NT2/D1 (cell line): Measurements from ENCODE around the gene FAM98A.

Experiments used
- DNase-seq: peaks from one replicate; pipeline ENCODE4 v3.0.0-alpha.2; 2011; ENCODE audit warnings: low read depth, low spot score
- H3K27me3 ChIP-seq: 2 replicates; pipeline ENCODE4 v1.6.0; 2011; ENCODE audit warnings: mild to moderate bottlenecking; ENCODE audit not compliant: insufficient read length, insufficient read depth
- H3K36me3 ChIP-seq: 2 replicates; pipeline ENCODE4 v1.6.1; 2011; ENCODE audit warnings: mild to moderate bottlenecking, low read length, mixed read lengths; ENCODE audit not compliant: insufficient read depth, insufficient read length
- H3K4me1 ChIP-seq: 2 replicates; pipeline ENCODE4 v1.5.1; 2011; ENCODE audit not compliant: insufficient read depth, insufficient read length
- H3K4me3 ChIP-seq: 2 replicates; pipeline ENCODE4 v1.5.1; 2011; ENCODE audit warnings: low read depth; ENCODE audit not compliant: insufficient read length
- H3K9ac ChIP-seq: 2 replicates; pipeline ENCODE4 v1.6.0; 2011; ENCODE audit warnings: low read depth; ENCODE audit not compliant: insufficient read length
- H3K9me3 ChIP-seq: 2 replicates; pipeline ENCODE4 v1.5.1; 2011; ENCODE audit warnings: mild to moderate bottlenecking, low read length; ENCODE audit not compliant: insufficient read depth
- SUZ12 ChIP-seq: IDR thresholded peaks from 2 replicates; pipeline ENCODE4 v1.6.1; 2011; ENCODE audit not compliant: insufficient read length, insufficient read depth; ENCODE audit errors: extremely low read depth
- YY1 ChIP-seq: IDR thresholded peaks from 2 replicates; pipeline ENCODE4 v1.6.1; 2011; ENCODE audit not compliant: insufficient read length, insufficient read depth
- ZNF274 ChIP-seq: IDR thresholded peaks from 2 replicates; pipeline ENCODE4 v1.6.1; 2011; ENCODE audit warnings: mild to moderate bottlenecking, low read depth, low read length

FAM98A gene

DNA sequence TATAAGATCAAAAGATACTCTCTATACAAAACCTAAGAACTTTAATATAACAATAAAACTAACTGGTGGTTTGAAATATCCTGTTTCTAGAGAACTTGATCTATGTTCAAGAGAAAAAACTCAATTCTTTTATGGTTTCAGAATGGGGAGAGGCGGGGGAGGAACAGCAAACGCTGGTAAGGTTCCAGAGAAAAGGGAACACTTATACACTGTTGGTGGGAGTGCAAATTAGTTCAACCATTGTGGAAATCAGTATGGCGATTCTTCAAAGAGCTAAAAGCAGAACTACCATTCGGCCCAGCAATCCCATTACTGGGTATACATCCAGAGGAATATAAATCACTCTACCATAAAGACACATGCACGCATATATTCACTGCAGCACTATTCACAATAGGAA is 17.2 kb downstream of the FAM98A start:
- H3K4me3 ChIP-seq, result no peak overlapping the region

DNA sequence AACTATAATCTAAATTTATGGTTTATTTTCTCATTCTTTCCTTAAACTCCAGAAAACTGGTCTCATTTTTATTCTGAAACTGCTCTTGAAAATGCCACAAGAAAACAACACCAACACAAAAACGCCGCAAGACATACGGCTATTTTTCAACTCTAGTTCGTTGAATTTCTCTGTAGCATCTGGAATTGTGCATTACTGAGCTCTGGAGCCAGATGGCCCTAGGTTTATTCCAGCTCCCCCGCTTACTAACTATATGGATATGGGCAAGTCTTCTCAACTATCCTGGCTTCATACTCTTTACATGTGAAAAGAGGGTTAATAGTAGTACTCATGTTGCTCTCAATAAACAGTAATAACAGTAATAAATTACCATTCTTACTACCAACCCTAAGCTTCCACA is 19.9 kb downstream of the FAM98A start:
- no peaks in the 10 kb centered on the region for H3K9me3 ChIP-seq

More for the DNA sequence above, 17.2 kb downstream of the FAM98A start:
- no peaks in the 10 kb centered on the region for H3K27me3 ChIP-seq
- H3K4me1 ChIP-seq, result no peaks in the 10 kb centered on the region
- H3K9ac ChIP-seq, result no peak overlapping the region
- no peak for DNase-seq
- no peaks in the 10 kb centered on the region for H3K9me3 ChIP-seq
- TF ChIP-seq SUZ12 (no peak), YY1 (no peak)
- peaks cover 29% of the 10 kb centered on the region for H3K36me3 ChIP-seq

DNA sequence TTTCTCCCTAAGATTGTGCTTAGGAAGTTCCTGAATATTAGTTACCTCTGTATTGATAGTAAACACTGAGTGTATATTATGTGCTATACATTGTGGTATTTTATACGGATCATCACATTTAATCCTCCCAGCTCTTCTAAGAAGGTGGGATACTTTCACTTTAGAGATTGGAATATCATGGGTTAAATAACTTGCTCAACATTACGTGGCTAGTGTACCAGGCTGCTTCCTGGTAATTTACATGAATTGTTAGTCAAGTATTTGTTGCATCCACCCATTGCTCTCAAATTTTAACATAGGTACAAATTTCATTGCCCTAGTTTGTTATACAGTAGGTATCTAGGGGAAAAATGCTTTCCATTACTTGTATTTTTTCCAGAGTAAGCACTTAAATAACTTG is 21.4 kb downstream of the FAM98A start:
- H3K27me3 ChIP-seq, result no peaks in the 10 kb centered on the region
- no peak for DNase-seq
- H3K36me3 ChIP-seq, result peaks cover 3% of the 10 kb centered on the region
- TF ChIP-seq ZNF274 (no peak), YY1 (no peak), SUZ12 (no peak)
- H3K4me1 ChIP-seq, result no peaks in the 10 kb centered on the region
- no peak overlapping the region for H3K9ac ChIP-seq
- H3K4me3 ChIP-seq, result no peak overlapping the region
- H3K9me3 ChIP-seq, result no peaks in the 10 kb centered on the region

More for the DNA sequence above, 19.9 kb downstream of the FAM98A start:
- Histone ChIP-seq H3K4me3 (no peak overlapping the region), H3K27me3 (no peaks in the 10 kb centered on the region), H3K36me3 (peaks cover 4% of the 10 kb centered on the region), H3K4me1 (no peaks in the 10 kb centered on the region), H3K9ac (no peak overlapping the region)
- TF ChIP-seq ZNF274, result no peak
- TF ChIP-seq YY1, result no peak
- TF ChIP-seq SUZ12, result no peak
- DNase-seq, result no peak

DNA sequence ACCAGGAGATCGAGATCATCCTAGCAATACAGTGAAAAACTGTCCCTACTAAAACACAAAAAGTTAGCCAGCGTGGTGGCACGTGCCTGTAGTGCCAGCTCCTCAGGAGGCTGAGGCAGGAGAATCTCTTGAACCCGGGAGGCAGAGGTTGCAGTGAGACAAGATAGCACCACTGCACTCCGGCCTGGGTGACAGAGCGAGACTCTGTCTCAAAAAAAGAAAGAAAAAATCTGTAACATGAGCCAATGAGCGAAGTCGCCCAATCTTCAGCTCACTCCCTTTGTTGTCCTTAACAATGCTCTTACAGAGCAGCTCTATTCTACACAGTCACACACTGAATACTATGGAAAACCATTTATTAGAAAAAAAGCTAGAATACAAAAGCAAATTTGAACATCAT is 22.0 kb downstream of the FAM98A start:
- DNase-seq, result no peak
- no peaks in the 10 kb centered on the region for H3K4me1 ChIP-seq
- H3K9me3 ChIP-seq, result no peaks in the 10 kb centered on the region
- TF ChIP-seq YY1, result no peak
- TF ChIP-seq ZNF274, result no peak
- TF ChIP-seq SUZ12, result no peak
- H3K9ac ChIP-seq, result no peak overlapping the region
- no peaks in the 10 kb centered on the region for H3K27me3 ChIP-seq
- H3K4me3 ChIP-seq, result no peak overlapping the region
- peaks cover 3% of the 10 kb centered on the region for H3K36me3 ChIP-seq

GRCh38 chr2:33573657-33574056 is 25.4 kb downstream of the FAM98A start:
- Histone ChIP-seq H3K4me1 (no peaks in the 10 kb centered on the region), H3K27me3 (no peaks in the 10 kb centered on the region), H3K9me3 (no peaks in the 10 kb centered on the region), H3K36me3 (no peaks in the 10 kb centered on the region), H3K4me3 (no peak overlapping the region), H3K9ac (no peak overlapping the region)
- no peak for DNase-seq
- TF ChIP-seq SUZ12 (no peak), YY1 (no peak), ZNF274 (no peak)

DNA sequence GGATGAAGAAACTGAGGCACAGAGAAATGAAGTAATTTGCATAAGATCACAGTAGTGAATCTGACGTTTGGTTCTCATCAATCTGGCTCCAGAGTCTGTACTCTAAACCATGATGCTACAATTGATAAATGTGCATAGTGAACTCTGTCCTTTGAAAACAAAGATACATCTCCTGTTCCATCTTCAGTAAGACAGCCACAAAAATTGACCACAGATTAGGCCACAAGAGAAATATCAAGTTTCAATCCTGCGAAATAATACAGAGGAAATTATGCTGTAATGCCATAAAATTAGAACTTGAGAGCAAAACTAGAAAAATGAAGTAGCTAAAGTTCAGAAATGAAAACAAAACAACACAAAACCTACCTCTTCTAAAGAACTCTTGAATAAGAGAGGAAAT is 28.4 kb downstream of the FAM98A start:
- no peak for DNase-seq
- H3K4me1 ChIP-seq, result no peaks in the 10 kb centered on the region
- H3K9me3 ChIP-seq, result no peaks in the 10 kb centered on the region
- H3K4me3 ChIP-seq, result no peak overlapping the region
- no peaks in the 10 kb centered on the region for H3K36me3 ChIP-seq
- H3K9ac ChIP-seq, result no peak overlapping the region
- no peaks in the 10 kb centered on the region for H3K27me3 ChIP-seq
- TF ChIP-seq YY1 (no peak), ZNF274 (no peak), SUZ12 (no peak)

GRCh38 chr2:33561872-33562271 is 37.2 kb downstream of the FAM98A start:
- H3K27me3 ChIP-seq, result no peaks in the 10 kb centered on the region
- H3K4me1 ChIP-seq, result no peaks in the 10 kb centered on the region
- no peak for TF ChIP-seq SUZ12
- no peak for TF ChIP-seq YY1
- no peak for TF ChIP-seq ZNF274
- H3K9me3 ChIP-seq, result no peaks in the 10 kb centered on the region
- no peaks in the 10 kb centered on the region for H3K36me3 ChIP-seq
- DNase-seq, result no peak
- no peak overlapping the region for H3K4me3 ChIP-seq
- H3K9ac ChIP-seq, result no peak overlapping the region

- Histone ChIP-seq H3K9ac (no peak overlapping the region), H3K36me3 (no peaks in the 10 kb centered on the region), H3K9me3 (no peaks in the 10 kb centered on the region), H3K27me3 (no peaks in the 10 kb centered on the region), H3K4me1 (no peaks in the 10 kb centered on the region), H3K4me3 (no peak overlapping the region)
- DNase-seq, result no peak
- no peak for TF ChIP-seq YY1
- no peak for TF ChIP-seq ZNF274
- no peak for TF ChIP-seq SUZ12
Measured at GRCh38 chr2:33560017-33560416, 39.1 kb downstream of the FAM98A start.
